ENCODE measurements around the gene GP1BB. TPM values are rescaled to one million over a fixed set of nuclear protein-coding genes. Genes with fewer than 3 reads are reported as not detected.

Gene GP1BB
- polyA plus RNA-seq, 1 donor from 2014 or later, result 42.0 TPM

DNA sequence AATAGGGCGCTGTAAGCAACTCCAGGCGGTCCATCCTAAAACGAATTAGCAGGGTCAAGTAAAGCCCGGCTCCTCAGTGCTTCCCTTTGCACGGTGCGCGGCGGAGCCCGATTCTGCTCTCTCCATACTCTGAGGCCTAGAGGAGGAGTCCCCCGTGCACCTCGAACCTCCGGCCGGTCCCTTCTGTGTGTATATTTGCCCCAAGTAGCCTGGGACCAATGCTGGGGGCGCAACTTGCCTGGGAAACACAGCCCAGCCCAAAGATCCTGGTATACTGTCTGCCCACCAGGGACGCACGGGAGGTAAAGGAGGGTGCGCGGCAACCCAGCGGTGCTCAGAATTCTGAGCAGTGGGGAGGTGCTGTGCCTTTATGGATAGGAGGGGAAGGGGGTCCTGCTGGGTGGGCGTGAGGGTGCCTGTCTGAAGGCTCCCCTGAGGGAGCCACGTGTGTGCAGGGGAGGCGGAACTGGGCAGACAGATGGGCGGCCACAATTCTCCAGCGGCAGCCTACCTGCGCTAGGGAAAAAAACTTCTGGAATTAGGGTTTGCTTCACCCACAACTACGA, 32.5 kb downstream of the GP1BB start:
- no peaks in the 10 kb centered on the region for H4K20me1 ChIP-seq (ENCODE audit: insufficient read depth)
- H3F3A ChIP-seq (ENCODE audit: insufficient read depth, low read length, poor library complexity, severe bottlenecking), result no peaks in the 10 kb centered on the region
- TF ChIP-seq EP300 (conservative IDR thresholded peaks at IDR 0.05; ENCODE audit: poor library complexity, severe bottlenecking) (no peak), EZH2 (IDR thresholded peaks at IDR 0.05; ENCODE audit: borderline replicate concordance, insufficient read depth, low read length, poor library complexity, severe bottlenecking) (peak; percentile 94)
- TF ChIP-seq, protein P1, sequence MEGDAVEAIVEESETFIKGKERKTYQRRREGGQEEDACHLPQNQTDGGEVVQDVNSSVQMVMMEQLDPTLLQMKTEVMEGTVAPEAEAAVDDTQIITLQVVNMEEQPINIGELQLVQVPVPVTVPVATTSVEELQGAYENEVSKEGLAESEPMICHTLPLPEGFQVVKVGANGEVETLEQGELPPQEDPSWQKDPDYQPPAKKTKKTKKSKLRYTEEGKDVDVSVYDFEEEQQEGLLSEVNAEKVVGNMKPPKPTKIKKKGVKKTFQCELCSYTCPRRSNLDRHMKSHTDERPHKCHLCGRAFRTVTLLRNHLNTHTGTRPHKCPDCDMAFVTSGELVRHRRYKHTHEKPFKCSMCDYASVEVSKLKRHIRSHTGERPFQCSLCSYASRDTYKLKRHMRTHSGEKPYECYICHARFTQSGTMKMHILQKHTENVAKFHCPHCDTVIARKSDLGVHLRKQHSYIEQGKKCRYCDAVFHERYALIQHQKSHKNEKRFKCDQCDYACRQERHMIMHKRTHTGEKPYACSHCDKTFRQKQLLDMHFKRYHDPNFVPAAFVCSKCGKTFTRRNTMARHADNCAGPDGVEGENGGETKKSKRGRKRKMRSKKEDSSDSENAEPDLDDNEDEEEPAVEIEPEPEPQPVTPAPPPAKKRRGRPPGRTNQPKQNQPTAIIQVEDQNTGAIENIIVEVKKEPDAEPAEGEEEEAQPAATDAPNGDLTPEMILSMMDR (IDR thresholded peaks at IDR 0.05; ENCODE audit: poor library complexity, severe bottlenecking), result peak; percentile 28
- no peak overlapping the region for H2AFZ ChIP-seq (ENCODE audit: low read depth, low read length)
- H3K27me3 ChIP-seq (ENCODE audit: insufficient read depth, low read depth, low read length), result peaks cover 88% of the 10 kb centered on the region
- no peaks in the 10 kb centered on the region for H3K9me2 ChIP-seq (ENCODE audit: insufficient read depth, low read length)
- no peak overlapping the region for H3K4me3 ChIP-seq (ENCODE audit: low read length)
- no peak overlapping the region for H3K27ac ChIP-seq (ENCODE audit: low read length)
- no peaks in the 10 kb centered on the region for H3K36me3 ChIP-seq (ENCODE audit: insufficient read depth, low read length)
- H3K9me3 ChIP-seq (ENCODE audit: low read length), result no peaks in the 10 kb centered on the region
- no peak overlapping the region for H3K4me2 ChIP-seq (ENCODE audit: low read length)
- no peaks in the 10 kb centered on the region for H3K79me2 ChIP-seq (replicated peaks; ENCODE audit: insufficient read depth, low read length)
- no peak overlapping the region for H3K9ac ChIP-seq (ENCODE audit: low read length)

DNA sequence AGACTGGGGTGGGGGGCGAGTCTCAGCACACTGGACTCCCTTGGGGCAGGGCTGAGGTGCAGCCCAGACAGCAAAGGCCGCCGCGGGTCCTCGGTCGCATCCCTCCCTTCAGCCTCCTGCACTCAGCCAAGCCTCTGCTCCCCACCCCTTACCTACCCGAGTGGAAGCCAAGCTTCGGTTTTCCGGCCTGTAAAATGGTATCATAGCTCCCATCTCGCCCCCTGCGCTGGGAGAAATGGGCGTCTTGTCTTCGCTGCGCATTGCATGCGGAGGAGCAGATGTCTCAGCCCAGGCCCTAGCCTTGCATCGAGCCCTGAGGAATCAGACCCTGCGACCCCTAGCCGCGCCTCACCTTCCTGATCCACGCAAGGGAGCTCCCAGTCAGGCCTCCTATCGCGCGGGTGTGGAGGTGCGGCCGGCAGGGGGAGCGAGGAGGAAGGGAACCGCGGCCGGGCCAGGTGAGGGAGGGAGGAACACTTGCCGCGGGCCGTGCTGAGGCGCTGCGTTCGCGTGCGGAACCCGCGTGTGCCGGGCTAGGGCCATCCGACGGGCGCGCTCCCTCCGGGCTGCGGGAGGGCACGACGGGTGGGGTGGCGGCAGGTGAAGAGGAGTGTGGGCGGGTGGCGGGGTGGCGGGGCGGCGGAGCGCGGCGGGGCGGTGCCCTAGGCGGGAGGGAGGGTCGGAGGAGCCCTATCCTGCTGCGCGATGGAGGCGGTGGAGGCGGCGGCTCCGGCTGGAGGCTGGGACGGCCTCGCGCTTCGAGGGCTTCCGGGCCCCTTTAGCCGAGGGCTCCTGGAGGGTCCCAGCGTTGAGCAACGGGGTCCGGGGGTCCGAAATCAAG, 33.2 kb downstream of the GP1BB start:
- no peak overlapping the region for H2AFZ ChIP-seq (ENCODE audit: low read depth, low read length)

More for the DNA sequence above, 33.2 kb downstream of the GP1BB start:
- Histone ChIP-seq H3K36me3 (ENCODE audit: insufficient read depth, low read length) (no peaks in the 10 kb centered on the region), H3K9me2 (ENCODE audit: insufficient read depth, low read length) (no peaks in the 10 kb centered on the region), H3K79me2 (replicated peaks; ENCODE audit: insufficient read depth, low read length) (no peaks in the 10 kb centered on the region), H3K9me3 (ENCODE audit: low read length) (no peaks in the 10 kb centered on the region), H3K9ac (ENCODE audit: low read length) (no peak overlapping the region), H3K27ac (ENCODE audit: low read length) (no peak overlapping the region), H3K4me3 (ENCODE audit: low read length) (peak overlapping the region; percentile 18), H3K4me2 (ENCODE audit: low read length) (no peak overlapping the region), H4K20me1 (ENCODE audit: insufficient read depth) (no peaks in the 10 kb centered on the region), H3K27me3 (ENCODE audit: insufficient read depth, low read depth, low read length) (peaks cover 92% of the 10 kb centered on the region), H3F3A (ENCODE audit: insufficient read depth, low read length, poor library complexity, severe bottlenecking) (no peaks in the 10 kb centered on the region)
- TF ChIP-seq MXI1 (conservative IDR thresholded peaks at IDR 0.05; ENCODE audit: poor library complexity, severe bottlenecking) (no peak), EZH2 (IDR thresholded peaks at IDR 0.05; ENCODE audit: borderline replicate concordance, insufficient read depth, low read length, poor library complexity, severe bottlenecking) (no peak), POLR2AphosphoS5 (IDR thresholded peaks at IDR 0.05) (no peak), EP300 (conservative IDR thresholded peaks at IDR 0.05; ENCODE audit: poor library complexity, severe bottlenecking) (no peak), REST (IDR thresholded peaks at IDR 0.05; ENCODE audit: borderline replicate concordance) (no peak), TAF1 (IDR thresholded peaks at IDR 0.05; ENCODE audit: low read depth) (no peak), SMC3 (conservative IDR thresholded peaks at IDR 0.05; ENCODE audit: poor library complexity) (peak; percentile 57), RAD21 (conservative IDR thresholded peaks at IDR 0.05) (peak; percentile 43)
- TF ChIP-seq, protein P1 (IDR thresholded peaks at IDR 0.05; ENCODE audit: poor library complexity, severe bottlenecking), result peak; percentile 59
